H1 (cell line): ENCODE data around the gene TMEM18. TPM values are rescaled to one million over a fixed set of nuclear protein-coding genes. Genes with fewer than 3 reads are reported as not detected.

ENCODE experiments used
- CTCF ChIA-PET: fragments of 300-600 bp; sonication (Branson Sonifier 250); formaldehyde crosslinking; loops from one replicate; lab custom pipeline; 2021; ENCODE audit not compliant: partially characterized antibody; lab: Charles Lee
- POLR2A ChIA-PET: fragments of 300-600 bp; sonication (Branson Sonifier 250); formaldehyde crosslinking; loops from one replicate; lab custom pipeline; 2021; ENCODE audit warnings: inconsistent platforms; ENCODE audit not compliant: partially characterized antibody; lab: Charles Lee
- DNase-seq, 2 experiments: peaks; one replicate each; pipeline versions ENCODE4 v3.0.0 to v3.0.0-alpha.2; 2010 to 2022; ENCODE audit warnings: low spot score in 2 of 2, low read depth in 1 of 2, mixed read lengths in 1 of 2
- FAIRE-seq: peaks from 2 replicates; lab custom pipeline; 2011; peaks lifted over from hg19 to GRCh38; lab: Jason Lieb, UNC
- H2AFZ ChIP-seq: 2 replicates; pipeline ENCODE4 v1.8.1; 2012; ENCODE audit warnings: low read length, inconsistent platforms
- H2AK5ac ChIP-seq: 2 replicates; pipeline ENCODE4 v1.6.1; 2013; ENCODE audit warnings: low read depth, low read length
- H2BK120ac ChIP-seq: replicated peaks from 2 replicates; pipeline ENCODE3; 2013; ENCODE audit warnings: low read depth, low read length, inconsistent platforms
- H2BK12ac ChIP-seq: 2 replicates; pipeline ENCODE4 v1.6.1; 2013; ENCODE audit warnings: low read depth, low read length
- H2BK15ac ChIP-seq: 2 replicates; pipeline ENCODE4 v1.6.1; 2013; ENCODE audit warnings: low read length
- H2BK20ac ChIP-seq: 2 replicates; pipeline ENCODE4 v1.6.1; 2013; ENCODE audit warnings: low read length
- H2BK5ac ChIP-seq: 2 replicates; pipeline ENCODE4 v1.6.1; 2013; ENCODE audit warnings: low read depth, low read length
- H3K14ac ChIP-seq: 2 replicates; pipeline ENCODE4 v1.6.1; 2013; ENCODE audit warnings: inconsistent platforms; ENCODE audit not compliant: insufficient read length
- H3K18ac ChIP-seq: 2 replicates; pipeline ENCODE4 v1.6.1; 2013; ENCODE audit warnings: low read length; ENCODE audit errors: extremely low read depth
- H3K23ac ChIP-seq: 2 replicates; pipeline ENCODE4 v1.6.1; 2013; ENCODE audit warnings: inconsistent platforms; ENCODE audit not compliant: insufficient read length
- H3K23me2 ChIP-seq: 2 replicates; pipeline ENCODE4 v1.6.1; 2013; ENCODE audit warnings: low read depth, low read length
- H3K27ac ChIP-seq: 2 replicates; pipeline ENCODE4 v1.6.1; 2011; ENCODE audit warnings: low read depth, low read length, inconsistent platforms
- H3K27me3 ChIP-seq, 4 experiments: replicated peaks in 1 of 4; 1 replicate in 1 of 4; 2 replicates in 3 of 4; pipeline versions ENCODE4 v1.6.1 to v1.8.1; 2011 to 2013; ENCODE audit warnings: low read length in 3 of 4, mild to moderate bottlenecking in 3 of 4, inconsistent platforms in 2 of 4, mixed read lengths in 2 of 4, moderate library complexity in 1 of 4; ENCODE audit not compliant: control insufficient read depth in 3 of 4, insufficient read depth in 3 of 4; ENCODE audit errors: extremely low read depth in 1 of 4
- H3K36me3 ChIP-seq, 4 experiments: 2 replicates each; pipeline versions ENCODE4 v1.6.1 to v1.8.1; 2011 to 2013; ENCODE audit warnings: mild to moderate bottlenecking in 4 of 4, low read length in 3 of 4, moderate library complexity in 2 of 4, control low read depth in 1 of 4, inconsistent platforms in 1 of 4; ENCODE audit not compliant: insufficient read depth in 4 of 4, control insufficient read depth in 2 of 4
- H3K4ac ChIP-seq: replicated peaks from 2 replicates; pipeline ENCODE3; 2013; ENCODE audit warnings: low read length, low read depth, mixed read lengths, inconsistent platforms; ENCODE audit not compliant: insufficient read length
- H3K4me1 ChIP-seq, 4 experiments: replicated peaks in 1 of 4; 1 replicate in 1 of 4; 2 replicates in 3 of 4; pipeline versions ENCODE4 v1.6.1 to v1.8.1; 2011 to 2013; ENCODE audit warnings: low read length in 3 of 4, inconsistent platforms in 2 of 4, mixed read lengths in 1 of 4; ENCODE audit not compliant: insufficient read depth in 4 of 4, control insufficient read depth in 3 of 4
- H3K4me2 ChIP-seq, 2 experiments: 2 replicates each; pipeline versions ENCODE4 v1.6.1 to v1.8.1; 2011 to 2013; ENCODE audit warnings: low read depth in 2 of 2, low read length in 2 of 2, control low read depth in 1 of 2, inconsistent platforms in 1 of 2, mild to moderate bottlenecking in 1 of 2; ENCODE audit not compliant: insufficient read depth in 1 of 2
- H3K4me3 ChIP-seq, 4 experiments: fragments of 200-600, 300-600 bp in 1 of 4; sonication (generic), shearing (Covaris generic), sonication (Bioruptor Twin) in 1 of 4; 2 replicates each; pipeline versions ENCODE4 v1.5.1 to v1.8.1; 2011 to 2016; ENCODE audit warnings: low read length in 4 of 4, low read depth in 3 of 4, control low read depth in 2 of 4, inconsistent platforms in 2 of 4, mild to moderate bottlenecking in 2 of 4, mixed read lengths in 1 of 4, moderate library complexity in 1 of 4; ENCODE audit not compliant: insufficient read depth in 2 of 4; ENCODE audit errors: extremely low read depth in 1 of 4
- H3K56ac ChIP-seq: replicated peaks from 2 replicates; pipeline ENCODE3; 2013; ENCODE audit warnings: low read depth, mild to moderate bottlenecking, mixed read lengths, low read length, inconsistent platforms; ENCODE audit not compliant: insufficient read length
- H3K79me1 ChIP-seq: 2 replicates; pipeline ENCODE4 v1.6.1; 2013; ENCODE audit warnings: low read depth, low read length, control low read depth
- H3K79me2 ChIP-seq, 2 experiments: 2 replicates each; pipeline versions ENCODE4 v1.6.1 to v1.8.1; 2012 to 2013; ENCODE audit warnings: low read length in 2 of 2, mild to moderate bottlenecking in 2 of 2, inconsistent platforms in 1 of 2; ENCODE audit not compliant: insufficient read depth in 2 of 2, control insufficient read depth in 1 of 2
- H3K9ac ChIP-seq, 4 experiments: replicated peaks in 1 of 4; 1 replicate in 1 of 4; 2 replicates in 3 of 4; pipeline versions ENCODE4 v1.6.1 to v1.8.1; 2011 to 2013; ENCODE audit warnings: low read depth in 3 of 4, low read length in 3 of 4, control low read depth in 2 of 4, mild to moderate bottlenecking in 2 of 4, moderate library complexity in 2 of 4, inconsistent platforms in 1 of 4; ENCODE audit errors: extremely low read depth in 1 of 4
- H3K9me3 ChIP-seq, 2 experiments: 2 replicates each; pipeline versions ENCODE4 v1.6.1 to v1.8.1; 2012 to 2013; ENCODE audit warnings: mild to moderate bottlenecking in 2 of 2, moderate library complexity in 2 of 2, control low read depth in 1 of 2, inconsistent platforms in 1 of 2, low read depth in 1 of 2, low read length in 1 of 2, mixed read lengths in 1 of 2; ENCODE audit not compliant: insufficient read depth in 2 of 2
- H4K20me1 ChIP-seq, 2 experiments: replicated peaks in 1 of 2; 2 replicates each; pipeline versions ENCODE3 to v1.8.1; 2011 to 2013; ENCODE audit warnings: inconsistent platforms in 2 of 2, low read length in 2 of 2, mild to moderate bottlenecking in 1 of 2; ENCODE audit not compliant: insufficient read depth in 2 of 2, control insufficient read depth in 1 of 2
- H4K5ac ChIP-seq: 2 replicates; pipeline ENCODE4 v1.6.1; 2013; ENCODE audit warnings: low read length, low read depth, mixed read lengths, inconsistent platforms; ENCODE audit not compliant: insufficient read length
- H4K8ac ChIP-seq: 2 replicates; pipeline ENCODE4 v1.8.0; 2013; ENCODE audit warnings: mild to moderate bottlenecking, moderate library complexity, low read length, inconsistent platforms; ENCODE audit not compliant: insufficient read depth; ENCODE audit errors: extremely low read depth
- H4K91ac ChIP-seq: replicated peaks from 2 replicates; pipeline ENCODE3; 2013; ENCODE audit warnings: low read length, mixed read lengths, inconsistent platforms; ENCODE audit not compliant: insufficient read length
- CBX5 ChIP-seq: fragments of 300-800, 300-1000 bp; sonication (generic); IDR thresholded peaks from 2 replicates; pipeline ENCODE4 v1.7.1; 2016; ENCODE audit warnings: antibody characterized with exemption, low read length, low read depth
- CTBP2 ChIP-seq: IDR thresholded peaks from 2 replicates; pipeline ENCODE4 v1.7.0; 2011; ENCODE audit warnings: borderline replicate concordance, mild to moderate bottlenecking, moderate library complexity, mixed read lengths, low read length; ENCODE audit not compliant: insufficient read depth, insufficient read length
- EGR1 ChIP-seq: IDR thresholded peaks from 2 replicates; pipeline ENCODE4 v1.6.1; 2011; ENCODE audit warnings: low read depth, low read length, borderline replicate concordance
- TBP ChIP-seq: IDR thresholded peaks from 2 replicates; pipeline ENCODE4 v1.6.1; 2011; ENCODE audit warnings: low read depth, low read length, improper control_type of control experiment
- WGBS, 2 experiments: shearing (Covaris generic) in 1 of 2; methylation state at CpG; one replicate each; pipeline versions ENCODE4 v1.1.6 to v1.1.7; 2013 to 2015; ENCODE audit warnings: low lambda C conversion rate in 2 of 2, mixed read lengths in 2 of 2, inconsistent platforms in 1 of 2, low coverage in 1 of 2, missing lambda C conversion rate in 1 of 2; ENCODE audit not compliant: insufficient replicate concordance in 2 of 2, insufficient coverage in 1 of 2, insufficient read length in 1 of 2; ENCODE audit errors: extremely low coverage in 1 of 2, missing lambda C conversion rate in 1 of 2; 5-methylcytosine and 5-hydroxymethylcytosine counted together
- polyA plus RNA-seq, 7 experiments: library from polyadenylated mRNA; depleted of rRNA in 3 of 7; stranded (reverse) in 5 of 7; unstranded in 2 of 7; fragments of >200 nt in 5 of 7; fragments of 200-250 nt in 2 of 7; gene quantifications; 1 replicate in 5 of 7; 2 replicates in 1 of 7; 4 replicates in 1 of 7; pipeline versions ENCODE4 v1.2.1 to v1.2.3, GENCODE V29; 2011 to 2013; ENCODE audit warnings: missing spikeins in 2 of 7, mixed read lengths in 2 of 7
- total RNA-seq: library from RNA; stranded (reverse); fragmentation: NEBNext Ultra II Directional; extraction: Animal tissue kit (Norgen Biotek cat#: 25700); gene quantifications from 2 replicates; pipeline ENCODE4 v1.2.1, GENCODE V29; 2021

Gene TMEM18
- total and polyA plus RNA-seq, 2 of the 8 experiments (the other 6 are each of a cell fraction or from before 2014, with no cell fraction given) = 22.4 to 27.1 TPM

DNA sequence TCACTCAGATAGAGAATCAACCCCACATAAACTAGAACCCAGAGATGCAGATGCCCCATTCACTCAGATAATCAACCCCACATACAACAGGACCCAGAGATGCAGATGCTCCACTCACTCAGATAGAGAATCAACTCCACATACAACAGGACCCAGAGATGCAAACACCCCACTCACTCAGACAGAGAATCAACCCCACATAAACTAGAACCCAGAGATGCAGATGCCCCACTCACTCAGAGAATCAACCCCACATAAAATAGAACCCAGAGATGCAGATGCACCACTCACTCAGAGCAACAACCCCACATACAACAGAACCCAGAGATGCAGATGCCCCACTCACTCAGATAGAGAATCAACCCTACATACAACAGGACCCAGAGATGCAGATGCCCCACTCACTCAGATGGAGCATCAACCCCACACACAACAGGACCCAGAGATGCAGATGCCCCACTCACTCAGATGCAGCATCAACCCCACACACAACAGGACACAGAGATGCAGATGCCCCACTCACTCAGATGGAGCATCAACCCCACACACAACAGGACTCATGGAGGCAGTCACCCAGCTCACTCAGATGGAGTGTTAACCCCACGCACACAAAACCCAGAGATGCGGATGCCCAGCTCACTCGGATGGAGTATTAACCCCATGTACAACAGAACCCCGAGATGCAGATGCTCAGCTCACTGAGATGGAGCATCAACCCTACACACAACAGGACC, 11.7 kb downstream of the TMEM18 start:
- Histone ChIP-seq H3K27ac (no peak overlapping the region), H2AFZ (no peak overlapping the region), H2BK15ac (no peak overlapping the region), H3K18ac (no peak overlapping the region), H2BK120ac (no peak overlapping the region), H2BK12ac (no peak overlapping the region), H3K4me3 (no peak overlapping the region), H3K79me2 (no peaks in the 10 kb centered on the region), H3K9me3 (peaks cover 16 to 17% of the 10 kb centered on the region in 2 experiments), H2BK20ac (no peak overlapping the region), H3K79me1 (peaks cover 2% of the 10 kb centered on the region), H2BK5ac (no peak overlapping the region), H3K14ac (no peak overlapping the region), H3K56ac (no peak overlapping the region), H3K36me3 (peaks cover 7 to 34% (median 26%) of the 10 kb centered on the region in 4 experiments; a peak in 6 of 8 replicates), H3K27me3 (no peaks in the 10 kb centered on the region), H3K4me2 (no peak overlapping the region), H3K23me2 (no peaks in the 10 kb centered on the region), H2AK5ac (no peak overlapping the region), H4K5ac (no peak overlapping the region), H4K91ac (no peak overlapping the region), H3K9ac (no peak overlapping the region), H4K8ac (no peak overlapping the region), H3K4me1 (peaks cover 0 to 5% (median 0%) of the 10 kb centered on the region in 4 experiments; a peak in 2 of 7 replicates), H4K20me1 (peaks cover 0 to 10% of the 10 kb centered on the region in 2 experiments), H3K23ac (no peak overlapping the region), H3K4ac (no peak overlapping the region)
- no peak for FAIRE-seq
- CTCF ChIA-PET = interaction anchor here (0.6 to 2.3 kb wide), 6 partner anchors 9 to 535 kb away, joined by 3 to 8 read pairs (median 3); no protein-coding TSS in a partner anchor
- POLR2A ChIA-PET = interaction anchor here (0.6 to 1.0 kb wide), 2 partner anchors 9 to 404 kb away, joined by 3 read pairs; no protein-coding TSS in a partner anchor
- DNase-seq = no peak
- 91% methylated on average over 4 of the region's 4 CpGs; no CpG with 5 or more reads in 1 of the 2 experiments for WGBS, 2 experiments
- TF ChIP-seq CTBP2 = no peak
- TF ChIP-seq EGR1 = no peak
- TF ChIP-seq TBP = no peak
- no peak for TF ChIP-seq CBX5
